Esophagus muscularis mucosa (tissue), 4 donors: ENCODE measurements around the gene NDST1.

Source experiments
- EP300 ChIP-seq: sonication (generic); formaldehyde crosslinking; IDR thresholded peaks from one replicate; pipeline ENCODE4 v1.6.1; 2017; ENCODE audit warnings: antibody characterized with exemption
- POLR2A ChIP-seq: fragments of 450-650 bp; IDR thresholded peaks from one replicate; pipeline ENCODE4 v1.6.1; 2017; ENCODE audit warnings: antibody characterized with exemption, moderate library complexity, mild to moderate bottlenecking, low read depth
- TF ChIP-seq, protein P1 (sequence below), 3 experiments: fragments of 200-600 bp in 2 of 3; fragments of 450-650 bp in 1 of 3; sonication (generic) in 2 of 3; IDR thresholded peaks; one replicate each; pipeline ENCODE4 v1.5.1; 2017 to 2019; ENCODE audit warnings: antibody characterized with exemption in 3 of 3, mild to moderate bottlenecking in 2 of 3, moderate library complexity in 1 of 3

DNA sequence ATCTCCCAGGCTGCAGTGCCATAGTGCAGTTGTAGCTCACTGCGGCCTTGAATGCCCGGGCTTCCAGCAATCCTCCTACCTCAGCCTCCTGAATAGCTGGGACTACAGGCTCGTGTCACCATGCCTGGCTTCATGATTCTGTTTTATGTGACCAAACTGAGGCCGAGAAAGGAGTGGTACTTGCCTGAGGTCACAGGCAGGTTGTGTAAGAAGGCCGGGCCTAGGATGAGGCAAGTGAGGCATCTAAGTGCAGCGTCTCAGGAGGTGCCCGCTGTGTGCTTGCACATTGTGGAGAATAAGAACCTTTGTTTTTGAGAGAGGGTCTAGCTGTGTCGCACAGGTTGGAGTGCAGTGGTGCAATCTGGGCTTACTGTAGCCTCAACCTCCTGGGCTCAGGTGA is 2.1 kb upstream of the NDST1 start:
- TF ChIP-seq, protein P1, sequence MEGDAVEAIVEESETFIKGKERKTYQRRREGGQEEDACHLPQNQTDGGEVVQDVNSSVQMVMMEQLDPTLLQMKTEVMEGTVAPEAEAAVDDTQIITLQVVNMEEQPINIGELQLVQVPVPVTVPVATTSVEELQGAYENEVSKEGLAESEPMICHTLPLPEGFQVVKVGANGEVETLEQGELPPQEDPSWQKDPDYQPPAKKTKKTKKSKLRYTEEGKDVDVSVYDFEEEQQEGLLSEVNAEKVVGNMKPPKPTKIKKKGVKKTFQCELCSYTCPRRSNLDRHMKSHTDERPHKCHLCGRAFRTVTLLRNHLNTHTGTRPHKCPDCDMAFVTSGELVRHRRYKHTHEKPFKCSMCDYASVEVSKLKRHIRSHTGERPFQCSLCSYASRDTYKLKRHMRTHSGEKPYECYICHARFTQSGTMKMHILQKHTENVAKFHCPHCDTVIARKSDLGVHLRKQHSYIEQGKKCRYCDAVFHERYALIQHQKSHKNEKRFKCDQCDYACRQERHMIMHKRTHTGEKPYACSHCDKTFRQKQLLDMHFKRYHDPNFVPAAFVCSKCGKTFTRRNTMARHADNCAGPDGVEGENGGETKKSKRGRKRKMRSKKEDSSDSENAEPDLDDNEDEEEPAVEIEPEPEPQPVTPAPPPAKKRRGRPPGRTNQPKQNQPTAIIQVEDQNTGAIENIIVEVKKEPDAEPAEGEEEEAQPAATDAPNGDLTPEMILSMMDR (IDR thresholded peaks at IDR 0.05): no peak
- no peak for TF ChIP-seq POLR2A
- TF ChIP-seq EP300: no peak
